Adrenal gland (tissue), 12 donors: ENCODE results near the gene GRIA4. TPM values are rescaled to one million over a fixed set of nuclear protein-coding genes. Genes with fewer than 3 reads are reported as not detected.

Source experiments
- DNase-seq, 7 donors: peaks; one replicate each; pipeline ENCODE4 v3.0.0-alpha.2; 2019 to 2020
- H3K27ac ChIP-seq, 5 donors: fragments of 200-600 bp; sonication (generic) in 4 of 5; 1 replicate in 3 of 5; 2 replicates in 2 of 5; pipeline versions ENCODE4 v1.5.1 to v1.8.0; 2016 to 2020; ENCODE audit warnings: mild to moderate bottlenecking in 1 of 5
- H3K27me3 ChIP-seq: fragments of 200-600 bp; 2 replicates; pipeline ENCODE4 v1.8.0; 2021
- H3K36me3 ChIP-seq, 2 donors: fragments of 200-600 bp; replicated peaks in 1 of 2; 1 replicate in 1 of 2; 2 replicates in 1 of 2; pipeline versions ENCODE4 v1.5.1 to v1.8.0; 2018 to 2022
- H3K4me1 ChIP-seq, 2 donors: fragments of 200-600 bp; replicated peaks in 1 of 2; 1 replicate in 1 of 2; 2 replicates in 1 of 2; pipeline versions ENCODE4 v1.5.1 to v1.8.0; 2018 to 2021
- H3K4me3 ChIP-seq, 4 donors: fragments of 200-600 bp; sonication (generic) in 3 of 4; one replicate each; pipeline ENCODE4 v1.5.1; 2016 to 2018
- H3K9me3 ChIP-seq, 3 donors: fragments of 200-600 bp; sonication (generic) in 1 of 3; replicated peaks in 1 of 3; 1 replicate in 2 of 3; 2 replicates in 1 of 3; pipeline versions ENCODE4 v1.5.1 to v1.8.0; 2016 to 2021
- POLR2A ChIP-seq, 2 donors: fragments of 450-650 bp; IDR thresholded peaks; one replicate each; pipeline ENCODE4 v1.6.1; 2017; ENCODE audit warnings: antibody characterized with exemption in 2 of 2, mild to moderate bottlenecking in 2 of 2, moderate library complexity in 1 of 2
- WGBS, 4 donors: extraction: QIAGEN DNeasy Blood & Tissue Kit in 2 of 4; methylation state at CpG; one replicate each; pipeline versions ENCODE4 v1.1.5 to v1.1.7; 2013 to 2017; 5-methylcytosine and 5-hydroxymethylcytosine counted together
- intact Hi-C, 2 donors: fragments of 100-400 bp; cut with DNase I; formaldehyde crosslinking; loops; one replicate each; pipeline versions ENCODE4 v1.14.1 to v1.15.0; 2022 to 2023
- polyA plus RNA-seq, 3 donors: library from polyadenylated mRNA; stranded (reverse); fragments of 200-250 nt in 2 of 3; fragments of 350-450 nt in 1 of 3; fragmentation: Illumina TruSeq in 1 of 3; extraction: RNeasy Lipid Tissue Mini Kit (QIAGEN cat#74804) in 1 of 3; gene quantifications; one replicate each; pipeline ENCODE4 v1.2.3, GENCODE V29; 2013 to 2014
- total RNA-seq, 9 donors: library from RNA; depleted of rRNA in 4 of 9; stranded (reverse); fragments of >200 nt in 4 of 9; fragments of 120-200 nt in 1 of 9; fragmentation: NEBNext Ultra II Directional in 1 of 9; extraction: Animal tissue kit (Norgen Biotek cat#: 25700) in 1 of 9; gene quantifications; one replicate each; pipeline versions ENCODE4 v1.1.0 to v1.2.4, GENCODE V29; 2013 to 2023
- TF ChIP-seq, protein P1 (sequence below), 6 experiments: fragments of 450-650 bp in 4 of 6; fragments of 200-600 bp in 2 of 6; sonication (generic) in 1 of 6; IDR thresholded peaks; 1 replicate in 5 of 6; 2 replicates in 1 of 6; pipeline versions ENCODE4 v1.5.1 to v1.8.0; 2016 to 2021; ENCODE audit warnings: antibody characterized with exemption in 6 of 6, mild to moderate bottlenecking in 2 of 6, moderate library complexity in 1 of 6
- donor health status: healthy with polysubstance abuse.
- donor health status: Bipolar disorder and iron deficiency.
- donor health status: DM: yes; HTN: yes; CAD: no.
- donor health status: DM: no; HTN: no; CAD: no.
- donor health status: DM: no; HTN: no; CAD: no.
- donor health status: DM: yes; HTN: yes; CAD: no.

GRIA4 gene
- total and polyA plus RNA-seq, 12 donors = 0.16 to 6.2 (median 2.0) TPM; not detected in 3

DNA sequence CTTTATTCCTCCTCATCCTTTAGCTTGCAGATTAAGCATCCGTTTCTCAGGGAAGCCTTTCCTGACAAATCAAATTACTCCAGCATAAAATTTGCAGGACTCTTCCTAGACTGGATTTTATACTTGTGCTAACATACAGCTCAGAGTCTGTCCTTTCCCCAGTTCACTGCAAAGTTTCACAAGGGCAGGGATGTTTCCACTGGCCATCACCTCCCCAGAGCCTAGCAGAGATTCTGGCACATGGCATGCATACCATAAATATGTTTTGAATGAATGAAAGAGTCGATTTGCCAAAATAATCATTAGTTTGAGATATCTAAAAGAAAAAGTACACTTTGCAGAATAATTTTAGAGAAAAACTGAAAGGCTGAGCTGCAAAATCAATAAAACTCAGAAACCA lies 401.6 kb downstream of the GRIA4 start:
- no peak overlapping the region for H3K4me3 ChIP-seq
- no peaks in the 10 kb centered on the region for H3K9me3 ChIP-seq
- H3K27ac ChIP-seq = no peak overlapping the region
- TF ChIP-seq, protein P1, sequence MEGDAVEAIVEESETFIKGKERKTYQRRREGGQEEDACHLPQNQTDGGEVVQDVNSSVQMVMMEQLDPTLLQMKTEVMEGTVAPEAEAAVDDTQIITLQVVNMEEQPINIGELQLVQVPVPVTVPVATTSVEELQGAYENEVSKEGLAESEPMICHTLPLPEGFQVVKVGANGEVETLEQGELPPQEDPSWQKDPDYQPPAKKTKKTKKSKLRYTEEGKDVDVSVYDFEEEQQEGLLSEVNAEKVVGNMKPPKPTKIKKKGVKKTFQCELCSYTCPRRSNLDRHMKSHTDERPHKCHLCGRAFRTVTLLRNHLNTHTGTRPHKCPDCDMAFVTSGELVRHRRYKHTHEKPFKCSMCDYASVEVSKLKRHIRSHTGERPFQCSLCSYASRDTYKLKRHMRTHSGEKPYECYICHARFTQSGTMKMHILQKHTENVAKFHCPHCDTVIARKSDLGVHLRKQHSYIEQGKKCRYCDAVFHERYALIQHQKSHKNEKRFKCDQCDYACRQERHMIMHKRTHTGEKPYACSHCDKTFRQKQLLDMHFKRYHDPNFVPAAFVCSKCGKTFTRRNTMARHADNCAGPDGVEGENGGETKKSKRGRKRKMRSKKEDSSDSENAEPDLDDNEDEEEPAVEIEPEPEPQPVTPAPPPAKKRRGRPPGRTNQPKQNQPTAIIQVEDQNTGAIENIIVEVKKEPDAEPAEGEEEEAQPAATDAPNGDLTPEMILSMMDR (IDR thresholded peaks at IDR 0.05) = no peak
- no peak for TF ChIP-seq POLR2A (IDR thresholded peaks at IDR 0.05)
- intact Hi-C loops = no loop called here
- 77 to 88% (median 84%) methylated on average over 2 of the region's 2 CpGs for WGBS, 4 donors
- H3K27me3 ChIP-seq = no peaks in the 10 kb centered on the region
- H3K36me3 ChIP-seq = peaks cover 0 to 20% of the 10 kb centered on the region in 2 donors
- H3K4me1 ChIP-seq = no peaks in the 10 kb centered on the region
- DNase-seq = no peak

DNA sequence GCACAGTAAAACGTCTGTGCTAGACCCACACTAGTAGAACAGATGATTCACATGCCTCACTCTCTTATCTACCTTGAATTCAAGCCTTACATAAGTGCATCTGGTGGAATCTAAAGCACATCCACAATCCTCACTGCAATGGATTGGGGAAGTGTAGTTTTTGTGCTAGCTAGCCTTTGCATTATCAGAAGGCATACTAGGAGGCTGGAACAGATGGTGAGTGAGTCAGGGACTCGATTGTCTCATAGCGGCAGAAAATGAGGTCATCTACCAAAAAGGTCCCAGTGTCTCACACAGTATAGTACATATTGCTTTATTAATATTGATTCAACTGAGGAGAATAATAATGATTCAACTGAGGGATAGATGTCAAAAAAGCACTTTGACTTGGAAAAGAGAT lies 402.9 kb downstream of the GRIA4 start:
- Histone ChIP-seq H3K4me1 (no peaks in the 10 kb centered on the region), H3K9me3 (no peaks in the 10 kb centered on the region), H3K27ac (no peak overlapping the region), H3K36me3 (peaks cover 0 to 20% of the 10 kb centered on the region in 2 donors), H3K27me3 (no peaks in the 10 kb centered on the region), H3K4me3 (no peak overlapping the region)
- no peak for TF ChIP-seq POLR2A (IDR thresholded peaks at IDR 0.05)
- TF ChIP-seq, protein P1 (IDR thresholded peaks at IDR 0.05) = no peak
- intact Hi-C loops = no loop called here
- DNase-seq = no peak
- 71 to 76% (median 73%) methylated on average over 3 of the region's 3 CpGs for WGBS, 4 donors

DNA sequence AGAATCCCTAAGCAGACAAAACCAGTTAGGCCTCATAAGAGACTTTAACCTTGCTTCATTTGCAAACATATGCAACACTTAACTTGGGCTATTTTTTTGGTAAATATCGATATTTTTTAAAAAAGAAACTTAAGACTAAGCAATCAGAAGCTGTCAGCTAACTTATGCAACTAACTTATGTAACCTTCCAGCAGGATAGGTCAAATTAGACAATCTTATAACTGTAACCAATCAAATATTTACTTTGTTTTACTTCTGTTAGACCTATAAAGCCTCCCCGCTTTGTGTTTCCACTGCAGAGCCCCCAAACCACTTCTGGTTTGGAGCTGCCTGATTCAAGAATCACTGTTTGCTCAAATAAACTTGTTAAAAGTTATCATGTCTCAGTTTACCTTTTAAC lies 404.2 kb downstream of the GRIA4 start:
- no peak overlapping the region for H3K4me3 ChIP-seq
- no peaks in the 10 kb centered on the region for H3K27me3 ChIP-seq
- no peak overlapping the region for H3K27ac ChIP-seq
- no peak for DNase-seq
- no peaks in the 10 kb centered on the region for H3K9me3 ChIP-seq
- H3K4me1 ChIP-seq = peaks cover 0 to 5% of the 10 kb centered on the region in 2 donors
- WGBS, 4 donors = 96 to 100% (median 97%) methylated on average over 2 of the region's 2 CpGs
- intact Hi-C loops = no loop called here
- TF ChIP-seq POLR2A (IDR thresholded peaks at IDR 0.05) = no peak
- TF ChIP-seq, protein P1 (IDR thresholded peaks at IDR 0.05) = no peak
- H3K36me3 ChIP-seq = peaks cover 0 to 18% of the 10 kb centered on the region in 2 donors

DNA sequence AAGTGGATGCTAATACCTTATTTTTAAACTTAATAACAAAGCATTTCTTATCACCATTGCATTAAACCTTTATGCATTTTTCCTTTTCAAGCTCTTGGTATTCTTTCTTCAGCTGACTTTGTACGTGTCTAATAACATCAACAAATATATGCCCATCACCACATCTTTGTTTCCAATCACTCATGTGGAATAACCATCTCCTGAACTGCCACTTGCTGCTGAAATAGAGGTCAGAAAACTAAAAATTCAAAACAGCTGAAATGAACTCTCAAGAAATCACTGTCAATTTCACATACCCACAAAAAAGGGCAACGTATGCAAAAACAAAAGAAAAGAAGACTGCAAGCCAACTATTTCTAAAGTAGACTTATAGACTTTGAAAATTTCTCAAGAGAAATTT lies 404.7 kb downstream of the GRIA4 start:
- intact Hi-C loops = no loop called here
- Histone ChIP-seq H3K4me3 (no peak overlapping the region), H3K9me3 (no peaks in the 10 kb centered on the region), H3K27ac (no peak overlapping the region), H3K36me3 (peaks cover 0 to 12% of the 10 kb centered on the region in 2 donors), H3K4me1 (peaks cover 0 to 6% of the 10 kb centered on the region in 2 donors), H3K27me3 (no peaks in the 10 kb centered on the region)
- DNase-seq = no peak
- TF ChIP-seq, protein P1 (IDR thresholded peaks at IDR 0.05) = no peak
- TF ChIP-seq POLR2A (IDR thresholded peaks at IDR 0.05) = no peak
- 88 to 95% (median 91%) methylated on average over 2 of the region's 2 CpGs for WGBS, 4 donors
